Measurements from ENCODE around the gene CEP350.
"Not testable (repeated sequence)": the region's sequence is repeated elsewhere in the genome, so short reads cannot be mapped to it uniquely, and the experiment has no call there.

Gene CEP350

DNA sequence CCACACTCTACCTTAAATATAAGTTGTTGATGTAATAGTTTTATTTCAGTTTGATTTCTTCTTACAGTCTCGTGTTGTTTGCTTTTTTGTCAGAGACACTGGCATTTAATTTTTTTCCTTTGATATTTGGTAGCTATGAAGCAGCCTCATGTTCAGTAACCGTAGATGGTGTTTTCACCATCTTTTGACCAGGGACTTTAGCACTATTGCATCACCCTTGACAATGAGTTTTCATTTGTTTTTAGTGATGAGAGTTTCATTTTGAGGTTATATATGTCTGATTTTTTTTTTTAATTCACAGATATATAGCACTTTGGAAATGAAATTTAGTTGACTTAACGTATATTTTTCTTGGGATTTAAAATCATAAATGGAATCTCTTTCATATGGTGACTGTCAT lies 36.2 kb downstream of the CEP350 start:
- TF ChIP-seq, protein P1, sequence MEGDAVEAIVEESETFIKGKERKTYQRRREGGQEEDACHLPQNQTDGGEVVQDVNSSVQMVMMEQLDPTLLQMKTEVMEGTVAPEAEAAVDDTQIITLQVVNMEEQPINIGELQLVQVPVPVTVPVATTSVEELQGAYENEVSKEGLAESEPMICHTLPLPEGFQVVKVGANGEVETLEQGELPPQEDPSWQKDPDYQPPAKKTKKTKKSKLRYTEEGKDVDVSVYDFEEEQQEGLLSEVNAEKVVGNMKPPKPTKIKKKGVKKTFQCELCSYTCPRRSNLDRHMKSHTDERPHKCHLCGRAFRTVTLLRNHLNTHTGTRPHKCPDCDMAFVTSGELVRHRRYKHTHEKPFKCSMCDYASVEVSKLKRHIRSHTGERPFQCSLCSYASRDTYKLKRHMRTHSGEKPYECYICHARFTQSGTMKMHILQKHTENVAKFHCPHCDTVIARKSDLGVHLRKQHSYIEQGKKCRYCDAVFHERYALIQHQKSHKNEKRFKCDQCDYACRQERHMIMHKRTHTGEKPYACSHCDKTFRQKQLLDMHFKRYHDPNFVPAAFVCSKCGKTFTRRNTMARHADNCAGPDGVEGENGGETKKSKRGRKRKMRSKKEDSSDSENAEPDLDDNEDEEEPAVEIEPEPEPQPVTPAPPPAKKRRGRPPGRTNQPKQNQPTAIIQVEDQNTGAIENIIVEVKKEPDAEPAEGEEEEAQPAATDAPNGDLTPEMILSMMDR (IDR thresholded peaks at IDR 0.05; ENCODE audit: borderline replicate concordance, insufficient read depth, low read depth, low read length): no peak
- no peak overlapping the region for H3K4me3 ChIP-seq (ENCODE audit: low read depth, low read length)

DNA sequence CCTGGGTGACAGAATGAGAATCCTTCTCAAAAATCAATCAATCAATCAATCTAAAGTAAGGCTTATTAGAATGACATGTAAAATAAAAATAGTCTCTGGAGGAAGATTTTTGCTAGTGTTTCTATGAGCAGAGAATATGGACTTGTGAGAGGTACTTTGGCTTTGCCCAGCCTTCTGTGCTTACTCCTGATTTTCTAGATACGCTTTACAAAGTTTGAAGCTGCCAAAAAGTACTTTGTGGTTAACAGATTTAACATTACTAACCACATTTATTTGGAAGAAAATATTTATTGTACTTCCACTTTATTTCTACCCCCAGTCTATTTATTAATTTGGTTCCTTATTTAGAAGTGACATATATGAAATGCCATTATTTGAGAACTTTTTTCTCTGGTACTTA lies 41.0 kb downstream of the CEP350 start:
- no peak overlapping the region for H3K4me3 ChIP-seq (ENCODE audit: low read depth, low read length)
- TF ChIP-seq, protein P1 (IDR thresholded peaks at IDR 0.05; ENCODE audit: borderline replicate concordance, insufficient read depth, low read depth, low read length): no peak

DNA sequence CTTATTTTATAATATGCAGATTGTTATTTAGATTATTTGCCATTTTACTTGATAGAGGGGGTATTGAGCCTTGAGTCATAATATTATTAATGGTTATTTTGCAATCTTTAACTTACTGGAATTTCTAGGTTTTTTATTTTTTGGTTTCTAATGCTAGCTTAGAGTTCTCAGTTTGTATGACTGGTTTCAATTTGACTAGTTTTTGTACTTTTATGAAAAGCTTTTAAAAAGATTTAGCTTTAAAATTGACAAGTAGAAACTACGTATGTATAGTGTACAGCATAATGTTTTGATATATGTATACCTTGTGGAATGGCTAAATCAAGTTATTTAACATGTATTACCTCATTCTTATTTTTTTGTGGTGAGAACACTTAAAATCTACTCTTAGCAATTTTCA lies 41.5 kb downstream of the CEP350 start:
- H3K4me3 ChIP-seq (ENCODE audit: low read depth, low read length): no peak overlapping the region
- TF ChIP-seq, protein P1 (IDR thresholded peaks at IDR 0.05; ENCODE audit: borderline replicate concordance, insufficient read depth, low read depth, low read length): no peak

DNA sequence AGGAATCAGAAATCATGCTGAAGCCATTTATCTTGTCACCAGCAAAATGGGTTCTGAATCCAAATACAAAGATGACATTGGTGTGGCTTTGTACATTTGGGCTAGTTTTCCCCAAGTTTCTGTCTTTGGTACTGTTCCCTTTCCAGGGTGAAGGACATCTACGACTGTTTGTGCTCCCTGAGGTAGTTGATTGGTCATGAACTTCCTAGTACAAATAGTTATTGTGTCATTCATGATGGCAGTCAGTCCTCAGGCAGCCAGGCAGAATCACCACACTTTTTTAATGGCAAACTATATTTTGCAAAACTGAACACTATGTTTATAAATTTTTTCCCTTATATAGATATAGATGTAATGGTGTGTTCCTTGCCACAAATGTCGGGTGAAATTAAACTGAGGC lies 46.0 kb downstream of the CEP350 start:
- H3K4me3 ChIP-seq (ENCODE audit: low read depth, low read length): no peak overlapping the region
- TF ChIP-seq, protein P1 (IDR thresholded peaks at IDR 0.05; ENCODE audit: borderline replicate concordance, insufficient read depth, low read depth, low read length): no peak

DNA sequence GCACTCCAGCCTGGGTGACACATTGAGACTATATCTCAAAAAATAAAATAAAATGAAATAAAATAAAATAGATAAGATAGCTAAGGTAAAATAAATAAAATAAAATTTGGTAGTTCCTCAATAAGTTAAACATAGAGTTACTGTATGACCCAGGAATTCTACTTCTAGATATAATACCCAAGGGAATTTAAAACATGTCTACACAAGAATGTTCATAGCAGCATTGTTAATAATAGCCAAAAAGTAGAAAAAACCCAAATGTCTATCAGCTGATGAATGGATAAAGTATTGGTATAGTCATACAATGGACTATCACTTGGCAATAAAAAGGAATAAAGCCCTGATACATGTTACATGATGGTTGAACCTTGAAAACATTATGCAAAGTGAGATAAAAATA lies 47.8 kb downstream of the CEP350 start:
- TF ChIP-seq, protein P1 (IDR thresholded peaks at IDR 0.05; ENCODE audit: borderline replicate concordance, insufficient read depth, low read depth, low read length): no peak
- H3K4me3 ChIP-seq (ENCODE audit: low read depth, low read length): no peak overlapping the region

DNA sequence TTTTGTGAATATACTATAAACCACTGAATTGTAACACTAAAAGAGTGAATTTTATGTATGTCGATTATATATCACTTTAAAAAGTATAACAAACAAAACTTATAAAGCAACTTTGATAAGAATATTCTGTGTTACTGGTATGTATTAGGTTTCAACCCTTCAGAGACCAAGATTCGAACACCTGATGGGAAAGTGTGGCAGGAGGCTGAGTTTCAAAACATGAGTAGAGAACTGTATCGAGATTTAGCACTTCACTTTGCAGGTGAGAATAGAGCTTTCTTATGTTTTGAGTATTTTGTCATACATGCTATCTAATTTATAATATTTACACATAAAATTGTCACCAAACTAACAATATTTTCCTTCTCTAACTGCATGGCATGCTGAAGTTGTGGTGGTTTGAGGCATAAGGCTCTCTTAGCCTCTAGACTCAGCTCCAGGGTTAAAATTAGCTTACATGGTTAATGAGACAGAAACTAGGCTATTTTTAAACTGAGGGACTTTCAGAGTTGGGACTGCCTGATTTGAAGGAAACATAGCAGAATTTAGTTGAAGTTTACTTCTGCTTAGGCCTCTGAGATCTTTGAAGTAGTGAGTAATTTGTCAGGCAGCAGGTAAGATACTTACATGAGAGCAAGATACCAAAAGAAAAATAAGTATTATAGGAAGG lies 48.6 kb downstream of the CEP350 start:
- no peak overlapping the region for H3K4me3 ChIP-seq (ENCODE audit: low read depth, low read length)
- TF ChIP-seq, protein P1 (IDR thresholded peaks at IDR 0.05; ENCODE audit: borderline replicate concordance, insufficient read depth, low read depth, low read length): no peak

DNA sequence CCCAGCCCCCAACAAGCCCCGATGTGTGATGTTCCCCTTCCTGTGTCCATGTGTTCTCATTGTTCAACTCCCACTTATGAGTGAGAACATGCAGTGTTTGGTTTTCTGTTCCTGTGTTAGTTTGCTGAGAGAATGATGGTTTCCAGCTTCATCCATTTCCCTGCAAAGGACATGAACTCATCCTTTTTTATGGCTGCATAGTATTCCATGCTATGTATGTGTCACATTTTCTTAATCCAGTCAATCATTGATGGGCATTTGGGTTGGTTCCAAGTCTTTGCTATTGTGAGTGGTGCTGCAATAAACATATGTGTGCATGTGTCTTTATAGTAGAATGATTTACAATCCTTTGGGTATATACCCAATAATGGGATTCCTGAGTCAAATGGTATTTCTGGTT lies 52.2 kb downstream of the CEP350 start:
- not testable (repeated sequence) for H3K4me3 ChIP-seq (ENCODE audit: low read depth, low read length)

Measured in GM12875 (cell line).